A673 (cell line): ENCODE measurements around the gene KRT74. TPM values are rescaled to one million over a fixed set of nuclear protein-coding genes. Genes with fewer than 3 reads are reported as not detected.

ENCODE experiments used
- BruUV-seq: library from RNA; stranded (reverse); fragments of 400-500 nt; replicated peaks from 2 replicates; lab custom pipeline; 2021; lab: Mats Ljungman, UMichigan
- CTCF ChIA-PET: fragments of 300-600 bp; sonication (Branson Sonifier 250); formaldehyde crosslinking; loops from one replicate; lab custom pipeline; 2022; ENCODE audit warnings: antibody characterized with exemption; lab: Charles Lee
- POLR2A ChIA-PET: fragments of 300-600 bp; sonication (Branson Sonifier 250); formaldehyde crosslinking; loops from one replicate; lab custom pipeline; 2022; ENCODE audit warnings: antibody characterized with exemption; ENCODE audit not compliant: low non-redundant PET; lab: Charles Lee
- DNase-seq: peaks from one replicate; pipeline ENCODE4 v3.0.0-alpha.2; 2015; ENCODE audit warnings: low spot score
- H3K27ac ChIP-seq: fragments of 200-600 bp; sonication (generic); 2 replicates; pipeline ENCODE4 v1.5.1; 2016; ENCODE audit warnings: mixed run types, low read depth, mild to moderate bottlenecking, mixed read lengths, antibody characterized with exemption, low read length; ENCODE audit not compliant: poor library complexity, severe bottlenecking
- H3K27me3 ChIP-seq: fragments of 200-600 bp; sonication (generic); replicated peaks from 2 replicates; pipeline ENCODE4 v1.6.1; 2017; ENCODE audit warnings: mixed run types, low read depth, mild to moderate bottlenecking, mixed read lengths, antibody characterized with exemption, low read length; ENCODE audit not compliant: insufficient read depth, poor library complexity
- H3K36me3 ChIP-seq: fragments of 200-600 bp; sonication (generic); 2 replicates; pipeline ENCODE4 v1.6.1; 2016; ENCODE audit warnings: mixed run types, mild to moderate bottlenecking, mixed read lengths, antibody characterized with exemption, low read length; ENCODE audit not compliant: insufficient read depth, poor library complexity, severe bottlenecking
- H3K4me1 ChIP-seq: fragments of 200-600 bp; sonication (generic); 2 replicates; pipeline ENCODE4 v1.6.1; 2017; ENCODE audit warnings: mixed run types, mild to moderate bottlenecking, mixed read lengths, antibody characterized with exemption, low read length; ENCODE audit not compliant: insufficient read depth, poor library complexity, severe bottlenecking
- H3K4me3 ChIP-seq: fragments of 200-600 bp; sonication (generic); 2 replicates; pipeline ENCODE4 v1.5.1; 2016; ENCODE audit warnings: low read depth, mixed run types, mild to moderate bottlenecking, mixed read lengths, low read length; ENCODE audit not compliant: poor library complexity, severe bottlenecking
- H3K9me3 ChIP-seq: fragments of 200-600 bp; sonication (generic); 2 replicates; pipeline ENCODE4 v1.6.1; 2016; ENCODE audit warnings: mixed run types, low read depth, mild to moderate bottlenecking, mixed read lengths, antibody characterized with exemption, low read length; ENCODE audit not compliant: poor library complexity, severe bottlenecking
- CTCF ChIP-seq: fragments of 300-800, 200-600 bp; sonication (generic); conservative IDR thresholded peaks from 2 replicates; pipeline ENCODE4 v1.5.1; 2017; ENCODE audit warnings: low read depth, mild to moderate bottlenecking, antibody characterized with exemption, low read length, moderate library complexity, mixed read lengths
- EZH2 ChIP-seq: fragments of 200-600 bp; sonication (generic); IDR thresholded peaks from 2 replicates; pipeline ENCODE4 v1.6.1; 2017; ENCODE audit warnings: borderline replicate concordance, low read depth, mild to moderate bottlenecking, mixed read lengths, antibody characterized with exemption, low read length; ENCODE audit not compliant: poor library complexity, severe bottlenecking
- intact Hi-C: fragments of 100-400 bp; cut with micrococcal nuclease; formaldehyde crosslinking; loops from one replicate; pipeline ENCODE4 v1.10.0; 2022; ENCODE audit not compliant: unreplicated experiment
- total RNA-seq: library from RNA; stranded (reverse); gene quantifications from 2 replicates; pipeline ENCODE4 v1.2.3, GENCODE V29; 2021

Gene KRT74
- total RNA-seq, 1 experiment from 2014 or later = not detected

- Histone ChIP-seq H3K27me3 (no peaks in the 10 kb centered on the region), H3K27ac (no peak overlapping the region), H3K4me1 (peaks cover 14% of the 10 kb centered on the region), H3K9me3 (no peaks in the 10 kb centered on the region), H3K36me3 (no peaks in the 10 kb centered on the region), H3K4me3 (no peak overlapping the region)
- CTCF ChIA-PET = no interaction called here
- POLR2A ChIA-PET = no interaction called here
- DNase-seq = no peak
- intact Hi-C loops = no loop called here
- no TSS peak for BruUV-seq
- TF ChIP-seq EZH2 = no peak
These were observed 51.9 kb downstream of the KRT74 start for GRCh38 chr12:52521568-52522266.

- DNase-seq = no peak
- POLR2A ChIA-PET = no interaction called here
These were observed 52.5 kb downstream of the KRT74 start for GRCh38 chr12:52521175-52521567.

GRCh38 chr12:52519826-52520662 is 53.6 kb downstream of the KRT74 start, which contains the start of gene KRT5:
Gene KRT5 (minus strand): TSS chr12:52520394. CDS start chr12:52520296, 98 bp downstream.
- intact Hi-C loops = no loop called here
- CTCF ChIA-PET = no interaction called here
- Histone ChIP-seq H3K4me3 (no peak within 1 kb of the TSS), H3K4me1 (peaks cover 14% of the 10 kb centered on the region), H3K27ac (no peak within 1 kb of the TSS), H3K9me3 (no peaks in the 10 kb centered on the region), H3K36me3 (no peaks in the 10 kb centered on the region), H3K27me3 (no peaks in the 10 kb centered on the region)
- no peak for TF ChIP-seq CTCF
- no peak for TF ChIP-seq EZH2
- DNase-seq = no peak
- BruUV-seq = no TSS peak
- POLR2A ChIA-PET = no interaction called here

More at GRCh38 chr12:52521175-52521567, 52.5 kb downstream of the KRT74 start:
- no TSS peak for BruUV-seq
- H3K36me3 ChIP-seq = no peaks in the 10 kb centered on the region
- no peak overlapping the region for H3K27ac ChIP-seq
- H3K9me3 ChIP-seq = no peaks in the 10 kb centered on the region
- CTCF ChIA-PET = no interaction called here
- H3K4me1 ChIP-seq = peaks cover 14% of the 10 kb centered on the region
- H3K4me3 ChIP-seq = no peak overlapping the region
- H3K27me3 ChIP-seq = no peaks in the 10 kb centered on the region
- intact Hi-C loops = no loop called here
- TF ChIP-seq CTCF (no peak), EZH2 (no peak)
